ENCODE results near the gene TEFM. TPM values are rescaled to one million over a fixed set of nuclear protein-coding genes. Genes with fewer than 3 reads are reported as not detected.

TEFM gene, protein sequence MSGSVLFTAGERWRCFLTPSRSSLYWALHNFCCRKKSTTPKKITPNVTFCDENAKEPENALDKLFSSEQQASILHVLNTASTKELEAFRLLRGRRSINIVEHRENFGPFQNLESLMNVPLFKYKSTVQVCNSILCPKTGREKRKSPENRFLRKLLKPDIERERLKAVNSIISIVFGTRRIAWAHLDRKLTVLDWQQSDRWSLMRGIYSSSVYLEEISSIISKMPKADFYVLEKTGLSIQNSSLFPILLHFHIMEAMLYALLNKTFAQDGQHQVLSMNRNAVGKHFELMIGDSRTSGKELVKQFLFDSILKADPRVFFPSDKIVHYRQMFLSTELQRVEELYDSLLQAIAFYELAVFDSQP
- total RNA-seq (ENCODE audit: unreplicated experiment) = 12.8 TPM
- long read RNA-seq, partial matches to known transcripts = 0 of 6 reads
- long read RNA-seq, other reads (novel, unspliced or antisense) = 2 of 6 reads

DNA sequence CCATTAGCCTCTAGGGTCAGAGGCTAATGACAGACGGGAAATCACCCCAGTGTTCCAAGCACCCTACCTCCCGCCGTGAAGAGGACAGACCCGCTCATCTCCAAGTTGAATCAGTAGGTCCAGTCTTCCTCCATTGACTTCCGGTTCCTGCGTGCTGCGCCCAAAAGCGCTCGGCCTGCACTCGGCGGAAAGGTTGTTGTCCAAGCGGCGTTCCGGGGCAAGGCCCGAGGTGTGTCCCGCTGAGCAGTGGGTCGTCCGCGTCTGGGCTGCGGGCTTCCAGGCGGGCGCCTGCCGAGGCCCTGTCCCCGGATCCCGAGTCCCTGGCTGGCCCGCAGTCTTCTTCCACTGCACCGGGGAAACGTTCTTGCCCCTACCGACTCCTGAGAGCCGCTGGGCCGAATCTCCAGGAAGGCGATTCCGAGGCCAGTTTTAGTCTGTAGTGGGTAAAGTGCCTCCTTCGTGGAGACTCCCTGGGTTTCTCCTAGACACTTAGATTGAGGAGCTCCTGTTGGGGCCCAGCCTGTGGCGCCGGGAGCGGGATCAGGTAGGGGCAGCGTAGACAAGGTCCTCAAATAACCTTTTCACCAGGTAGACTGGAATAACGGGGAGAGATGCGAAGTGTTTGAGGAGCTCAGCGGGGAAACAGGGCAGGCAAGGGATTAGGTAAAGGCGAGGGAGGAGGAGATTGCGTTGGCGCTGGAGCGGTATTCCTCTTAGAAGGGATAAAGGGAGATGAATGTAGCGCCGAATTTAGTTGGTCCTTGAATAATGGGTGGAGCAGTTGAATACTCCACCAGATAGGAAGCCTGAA lies at the start of gene TEFM:
TEFM (minus strand) TSS at position 138 of the 811 bp plus-strand sequence; CDS start at position 98, 40 bp downstream.
- DNase-seq = peak; percentile 94
- TF ChIP-seq, protein P1, sequence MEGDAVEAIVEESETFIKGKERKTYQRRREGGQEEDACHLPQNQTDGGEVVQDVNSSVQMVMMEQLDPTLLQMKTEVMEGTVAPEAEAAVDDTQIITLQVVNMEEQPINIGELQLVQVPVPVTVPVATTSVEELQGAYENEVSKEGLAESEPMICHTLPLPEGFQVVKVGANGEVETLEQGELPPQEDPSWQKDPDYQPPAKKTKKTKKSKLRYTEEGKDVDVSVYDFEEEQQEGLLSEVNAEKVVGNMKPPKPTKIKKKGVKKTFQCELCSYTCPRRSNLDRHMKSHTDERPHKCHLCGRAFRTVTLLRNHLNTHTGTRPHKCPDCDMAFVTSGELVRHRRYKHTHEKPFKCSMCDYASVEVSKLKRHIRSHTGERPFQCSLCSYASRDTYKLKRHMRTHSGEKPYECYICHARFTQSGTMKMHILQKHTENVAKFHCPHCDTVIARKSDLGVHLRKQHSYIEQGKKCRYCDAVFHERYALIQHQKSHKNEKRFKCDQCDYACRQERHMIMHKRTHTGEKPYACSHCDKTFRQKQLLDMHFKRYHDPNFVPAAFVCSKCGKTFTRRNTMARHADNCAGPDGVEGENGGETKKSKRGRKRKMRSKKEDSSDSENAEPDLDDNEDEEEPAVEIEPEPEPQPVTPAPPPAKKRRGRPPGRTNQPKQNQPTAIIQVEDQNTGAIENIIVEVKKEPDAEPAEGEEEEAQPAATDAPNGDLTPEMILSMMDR (IDR thresholded peaks at IDR 0.05; ENCODE audit: partially characterized antibody, unreplicated experiment) = no peak
- Mint-ChIP-seq H3K36me3 (ENCODE audit: unreplicated experiment) (no peaks in the 10 kb centered on the region), H3K9me3 (ENCODE audit: unreplicated experiment) (no peaks in the 10 kb centered on the region), H3K27me3 (ENCODE audit: unreplicated experiment) (peaks cover 2% of the 10 kb centered on the region), H3K27ac (ENCODE audit: unreplicated experiment) (peak within 1 kb of the TSS; percentile 87), H3K4me1 (ENCODE audit: low read depth, unreplicated experiment) (peaks cover 4% of the 10 kb centered on the region), H3K4me3 (ENCODE audit: unreplicated experiment) (peak within 1 kb of the TSS; percentile 95)

DNA sequence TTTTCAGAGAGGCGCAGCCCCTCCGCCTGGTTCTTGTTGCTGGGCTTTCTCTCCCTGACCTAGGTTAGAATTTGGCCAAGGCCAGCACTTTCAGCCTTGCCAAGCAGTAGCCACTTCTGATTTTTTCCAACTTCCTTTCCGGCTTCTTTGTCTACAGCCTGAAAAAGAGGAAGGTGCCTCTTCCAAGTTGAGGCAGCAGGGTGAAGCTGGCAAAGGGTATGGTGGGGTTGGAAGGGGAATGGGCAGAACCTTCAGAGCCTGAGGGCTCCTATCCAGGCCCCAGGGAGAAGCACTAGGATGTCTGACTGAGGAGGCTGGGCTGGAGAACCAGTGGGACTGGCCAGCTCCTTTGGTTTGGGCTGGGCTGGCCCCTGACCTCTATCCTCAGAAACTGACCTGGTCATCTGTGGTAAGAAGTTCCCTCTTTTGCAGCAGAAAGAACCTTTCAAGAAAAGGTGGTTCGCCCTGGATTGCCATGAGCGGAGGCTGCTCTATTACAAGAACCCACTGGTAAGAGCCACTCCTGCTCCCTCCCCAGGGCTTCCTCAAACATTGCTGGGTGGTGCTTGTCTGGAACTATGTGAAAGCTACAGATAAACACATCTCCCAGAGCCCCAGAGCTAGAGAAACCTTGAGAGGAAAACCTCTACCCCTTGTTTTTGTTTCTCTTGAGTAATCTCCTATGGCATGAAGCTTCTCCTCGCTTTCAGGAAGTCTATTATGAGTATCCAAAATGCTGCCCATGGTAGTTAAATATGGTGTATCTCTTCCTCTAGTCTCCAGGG lies 48.2 kb upstream of the TEFM start:
- Mint-ChIP-seq H3K27ac (ENCODE audit: unreplicated experiment) (no peak overlapping the region), H3K9me3 (ENCODE audit: unreplicated experiment) (no peaks in the 10 kb centered on the region), H3K4me1 (ENCODE audit: low read depth, unreplicated experiment) (peaks cover 2% of the 10 kb centered on the region), H3K27me3 (ENCODE audit: unreplicated experiment) (peaks cover 2% of the 10 kb centered on the region), H3K4me3 (ENCODE audit: unreplicated experiment) (no peak overlapping the region), H3K36me3 (ENCODE audit: unreplicated experiment) (no peaks in the 10 kb centered on the region)
- TF ChIP-seq, protein P1 (IDR thresholded peaks at IDR 0.05; ENCODE audit: partially characterized antibody, unreplicated experiment) = no peak
- DNase-seq = no peak

DNA sequence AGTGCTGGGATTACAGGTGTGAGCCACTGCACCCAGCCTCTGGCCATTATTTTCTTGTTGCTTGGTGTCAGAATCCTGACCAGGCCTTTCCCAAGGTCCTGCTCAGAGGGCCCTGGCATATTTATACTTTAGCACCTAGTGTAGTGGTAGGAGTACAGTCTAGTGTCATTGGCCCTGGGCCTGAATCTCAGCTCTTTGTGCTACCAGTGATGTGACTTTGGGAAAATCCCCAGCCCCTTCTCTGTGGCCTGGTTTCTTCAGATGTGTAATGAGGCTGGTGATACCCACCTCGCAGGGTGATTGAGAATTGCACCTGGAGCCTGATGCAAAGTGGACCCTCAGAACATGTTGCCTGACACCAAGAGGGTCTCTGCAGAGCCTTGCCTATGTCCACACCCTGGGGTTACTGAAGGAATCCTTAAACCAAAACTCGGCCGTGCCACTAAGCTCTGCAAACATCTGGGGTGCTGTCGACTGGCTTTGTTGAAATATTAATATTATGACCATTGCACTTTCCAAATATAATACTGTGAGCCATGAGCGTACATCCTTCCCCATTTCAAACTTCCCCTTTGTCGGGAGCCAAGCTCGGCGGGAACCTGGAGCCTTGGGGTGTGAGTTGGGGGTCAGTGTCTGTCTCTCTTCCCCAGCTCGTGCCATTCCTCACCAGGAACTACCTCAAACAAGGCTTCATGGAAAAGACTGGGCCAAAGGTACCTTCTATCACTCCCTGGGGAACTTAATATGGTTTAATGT lies 46.8 kb upstream of the TEFM start:
- TF ChIP-seq, protein P1 (IDR thresholded peaks at IDR 0.05; ENCODE audit: partially characterized antibody, unreplicated experiment) = no peak
- no peak for DNase-seq
- Mint-ChIP-seq H3K4me1 (ENCODE audit: low read depth, unreplicated experiment) (peaks cover 2% of the 10 kb centered on the region), H3K9me3 (ENCODE audit: unreplicated experiment) (no peaks in the 10 kb centered on the region), H3K4me3 (ENCODE audit: unreplicated experiment) (no peak overlapping the region), H3K27me3 (ENCODE audit: unreplicated experiment) (no peaks in the 10 kb centered on the region), H3K36me3 (ENCODE audit: unreplicated experiment) (no peaks in the 10 kb centered on the region), H3K27ac (ENCODE audit: unreplicated experiment) (no peak overlapping the region)

DNA sequence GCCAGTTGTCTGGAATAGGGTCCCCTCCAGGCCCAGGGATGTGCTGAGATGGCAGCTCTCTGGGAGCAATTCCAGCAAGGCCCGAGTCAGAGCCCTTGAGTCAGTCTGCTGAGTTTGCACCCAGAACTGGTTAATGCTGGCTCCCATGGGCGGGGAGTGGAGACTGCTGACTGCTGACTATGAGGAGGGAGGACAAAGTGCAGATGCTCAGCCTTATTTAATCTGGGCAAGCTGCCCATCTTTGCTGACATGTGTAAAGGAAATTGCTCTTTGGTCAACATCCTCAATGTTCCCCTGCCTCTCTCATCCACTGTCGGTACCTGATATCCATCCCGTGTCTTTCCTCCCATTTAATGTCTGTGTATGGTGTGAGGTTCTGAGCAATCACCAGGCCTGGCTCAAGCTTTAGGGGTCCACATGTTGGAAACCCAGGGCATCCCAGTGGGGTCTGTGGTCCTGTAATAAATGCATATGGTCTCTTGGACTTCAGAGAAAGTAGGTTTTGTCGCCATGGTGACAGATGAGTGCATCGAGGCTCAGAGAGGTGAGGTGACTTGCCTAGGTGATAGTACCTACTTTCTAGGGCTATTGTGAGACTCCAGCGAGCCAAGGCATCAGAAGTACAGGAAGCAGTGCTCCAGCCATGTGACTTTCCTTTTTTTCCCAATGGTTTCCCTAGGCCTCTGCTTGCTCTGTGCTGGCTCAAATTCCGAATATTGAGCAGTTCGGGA lies 44.8 kb upstream of the TEFM start:
- Mint-ChIP-seq H3K36me3 (ENCODE audit: unreplicated experiment) (no peaks in the 10 kb centered on the region), H3K4me1 (ENCODE audit: low read depth, unreplicated experiment) (no peaks in the 10 kb centered on the region), H3K27ac (ENCODE audit: unreplicated experiment) (no peak overlapping the region), H3K9me3 (ENCODE audit: unreplicated experiment) (no peaks in the 10 kb centered on the region), H3K27me3 (ENCODE audit: unreplicated experiment) (no peaks in the 10 kb centered on the region), H3K4me3 (ENCODE audit: unreplicated experiment) (no peak overlapping the region)
- DNase-seq = no peak
- TF ChIP-seq, protein P1 (IDR thresholded peaks at IDR 0.05; ENCODE audit: partially characterized antibody, unreplicated experiment) = no peak
